Cerebellar nuclear complex (tissue), 1 donor: ENCODE results near the gene IFITM10.
"Not testable (repeated sequence)": the region's sequence is repeated elsewhere in the genome, so short reads cannot be mapped to it uniquely, and the experiment has no call there.

ENCODE experiments used
- DNase-seq, 2 experiments: peaks; one replicate each; lab custom pipeline; 2025; lab: John Stamatoyannopoulos, UW

Gene IFITM10

DNA sequence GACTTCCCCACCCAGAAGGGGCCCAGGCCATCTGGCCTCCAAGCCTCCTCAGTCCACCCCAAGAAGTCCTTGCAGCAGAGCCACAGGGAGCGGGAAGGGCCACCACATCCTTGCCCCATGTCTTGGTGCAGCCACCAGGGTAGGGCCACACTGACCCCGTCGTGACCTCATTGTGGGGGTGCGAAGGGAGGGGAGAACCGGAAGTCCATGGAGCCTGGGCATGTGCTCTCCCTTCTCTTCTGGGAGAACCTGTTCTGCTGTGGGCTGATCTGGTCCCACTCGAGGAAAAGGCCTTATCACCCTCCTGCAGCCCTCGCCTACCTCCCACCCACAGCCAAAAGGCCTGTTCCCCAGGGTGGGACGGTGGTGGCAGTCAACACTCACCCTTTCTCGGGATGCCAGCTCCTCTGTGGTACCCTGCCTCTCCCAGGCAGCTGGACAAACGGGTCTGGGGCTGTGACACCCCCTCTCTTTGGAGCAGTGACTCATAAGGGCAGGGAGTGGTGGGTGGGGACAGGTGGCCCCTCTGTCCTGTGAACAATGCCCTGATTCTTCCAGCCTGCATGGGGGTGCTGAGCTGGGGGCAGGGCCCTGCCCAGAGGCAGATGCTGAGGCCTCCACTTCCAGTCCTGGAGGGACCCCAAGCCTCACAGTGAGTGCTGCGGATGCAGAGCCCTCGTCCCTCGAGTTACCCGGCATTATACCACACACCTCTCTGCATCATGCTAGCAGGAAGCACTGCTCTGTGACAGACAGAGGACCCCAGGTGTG, 27.9 kb upstream of the IFITM10 start:
- DNase-seq = no peak

DNA sequence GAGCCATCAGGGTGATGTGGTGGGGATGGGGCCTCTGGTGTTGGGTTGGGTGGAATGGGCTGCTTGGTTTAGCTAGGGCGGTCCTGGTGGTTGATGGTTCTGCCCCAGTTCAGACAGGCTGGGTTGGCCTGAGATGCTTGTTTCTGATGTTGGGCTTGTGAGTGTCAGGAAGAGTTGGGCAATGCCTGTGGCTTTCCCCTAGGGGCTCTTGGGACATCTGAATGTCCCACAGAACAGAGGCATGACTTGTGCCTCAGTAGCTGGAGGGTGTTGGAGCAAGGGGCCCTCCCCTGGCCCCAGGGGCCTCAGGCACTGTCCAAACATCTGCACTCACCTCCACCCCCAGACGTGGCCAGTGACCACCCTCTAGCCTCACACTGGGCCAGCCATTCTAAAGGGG, 27.3 kb upstream of the IFITM10 start:
- no peak for DNase-seq

DNA sequence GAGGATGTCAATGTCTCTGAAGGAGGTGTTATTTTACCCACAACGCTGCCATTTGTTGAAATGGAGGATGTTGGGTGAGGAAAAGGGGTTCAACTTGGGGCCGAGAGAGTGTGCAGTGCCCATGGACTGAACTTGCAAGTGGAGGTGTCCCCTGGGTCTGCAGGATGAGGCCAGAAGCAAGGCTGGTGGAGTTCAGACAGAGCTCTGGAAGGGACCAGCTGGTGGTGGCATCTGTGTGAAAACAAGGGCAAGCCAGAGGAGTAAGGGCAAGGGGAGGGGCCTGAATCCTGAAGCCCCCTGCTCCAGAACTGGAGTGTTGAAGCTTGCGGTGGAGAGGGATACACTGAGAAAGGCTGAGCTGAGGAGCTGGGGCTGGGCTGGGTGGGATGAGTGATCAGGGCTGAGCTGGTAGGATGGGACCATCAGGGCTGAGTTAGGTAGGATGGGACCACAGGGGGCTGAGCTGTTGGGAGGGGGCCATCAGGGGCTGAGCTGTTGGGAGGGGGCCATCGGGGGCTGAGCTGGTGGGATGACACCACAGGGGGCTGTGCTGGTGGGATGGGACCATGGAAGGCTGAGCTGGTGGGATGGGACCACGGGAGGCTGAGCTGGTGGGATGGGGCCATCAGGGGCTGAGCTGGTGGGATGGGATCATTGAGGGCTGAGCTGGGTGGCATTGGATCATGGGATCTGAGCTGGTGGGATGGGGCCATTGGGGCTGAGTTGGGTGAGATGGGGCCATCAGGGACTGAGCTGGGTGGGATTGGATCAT, 26.7 kb upstream of the IFITM10 start:
- no peak for DNase-seq

DNA sequence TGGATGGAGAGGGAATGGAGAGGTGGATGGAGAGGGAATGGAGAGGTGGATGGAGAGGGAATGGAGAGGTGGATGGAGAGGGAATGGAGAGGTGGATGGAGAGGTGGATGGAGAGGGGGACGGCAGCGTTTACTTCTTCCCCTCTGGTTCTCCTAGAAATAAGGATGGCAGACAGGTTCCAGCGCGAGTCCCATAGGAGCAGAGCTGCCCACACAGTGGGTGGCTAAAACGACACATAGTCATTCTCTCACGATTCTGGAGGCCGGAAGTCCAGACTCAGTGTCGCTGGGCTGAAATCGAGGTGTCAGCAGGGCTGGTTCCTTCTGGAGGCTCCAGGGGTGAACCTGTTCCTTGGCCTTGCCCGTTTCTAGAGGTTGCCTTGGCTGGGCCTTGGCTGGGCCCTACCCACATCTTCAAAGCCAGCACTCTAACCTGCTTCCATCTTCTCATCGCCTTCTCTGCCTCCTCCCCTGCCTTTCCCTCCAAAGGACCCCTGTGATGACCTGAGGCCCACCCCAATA, 26.0 kb upstream of the IFITM10 start:
- no peak for DNase-seq

DNA sequence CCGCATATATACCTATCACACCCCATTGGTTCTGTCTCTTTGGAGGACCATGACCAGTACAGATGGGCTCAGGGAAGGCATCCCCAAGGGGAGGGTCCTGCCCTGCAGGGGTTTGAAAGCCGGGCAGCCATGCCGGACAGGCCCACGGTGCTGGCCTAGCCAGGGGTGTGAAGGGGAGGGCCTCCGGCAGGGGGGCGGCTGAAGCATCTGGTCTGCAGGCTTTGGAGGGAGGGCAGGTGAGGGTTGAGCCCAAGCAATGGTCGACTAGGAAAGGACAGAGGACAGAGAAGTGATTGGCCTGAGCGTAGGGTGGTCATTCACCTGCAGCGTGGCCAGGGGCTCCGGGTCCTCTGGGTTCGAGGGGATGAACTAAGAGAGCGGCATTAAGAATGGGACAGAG, 24.5 kb upstream of the IFITM10 start:
- DNase-seq = no peak

DNA sequence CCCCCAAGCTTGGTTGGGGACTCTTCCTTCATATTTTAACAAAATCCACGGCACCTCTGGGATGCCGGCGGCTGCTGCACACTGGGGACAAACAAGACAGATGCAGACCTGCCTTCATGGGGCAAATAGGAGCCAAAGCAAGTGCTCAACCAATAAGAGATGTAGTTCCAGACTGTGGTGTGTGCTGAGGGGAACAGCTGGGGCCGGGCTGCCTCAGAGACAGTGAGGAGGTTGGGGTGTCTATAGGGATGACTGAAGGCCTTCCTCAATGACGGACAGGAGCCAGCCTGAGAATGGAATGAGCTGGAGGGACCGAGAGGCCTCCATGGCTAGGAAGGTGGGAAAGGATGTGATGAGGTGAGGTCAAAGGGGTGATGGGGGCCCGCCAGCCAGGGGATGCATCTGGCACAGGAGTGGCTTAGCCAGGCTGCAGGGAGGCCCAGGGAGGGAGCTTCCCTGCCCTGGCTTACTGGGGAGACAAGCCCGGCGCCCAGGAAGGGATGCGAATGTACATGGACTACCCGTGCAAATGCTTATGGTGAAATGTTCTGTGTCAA, 23.7 kb upstream of the IFITM10 start:
- DNase-seq = no peak

DNA sequence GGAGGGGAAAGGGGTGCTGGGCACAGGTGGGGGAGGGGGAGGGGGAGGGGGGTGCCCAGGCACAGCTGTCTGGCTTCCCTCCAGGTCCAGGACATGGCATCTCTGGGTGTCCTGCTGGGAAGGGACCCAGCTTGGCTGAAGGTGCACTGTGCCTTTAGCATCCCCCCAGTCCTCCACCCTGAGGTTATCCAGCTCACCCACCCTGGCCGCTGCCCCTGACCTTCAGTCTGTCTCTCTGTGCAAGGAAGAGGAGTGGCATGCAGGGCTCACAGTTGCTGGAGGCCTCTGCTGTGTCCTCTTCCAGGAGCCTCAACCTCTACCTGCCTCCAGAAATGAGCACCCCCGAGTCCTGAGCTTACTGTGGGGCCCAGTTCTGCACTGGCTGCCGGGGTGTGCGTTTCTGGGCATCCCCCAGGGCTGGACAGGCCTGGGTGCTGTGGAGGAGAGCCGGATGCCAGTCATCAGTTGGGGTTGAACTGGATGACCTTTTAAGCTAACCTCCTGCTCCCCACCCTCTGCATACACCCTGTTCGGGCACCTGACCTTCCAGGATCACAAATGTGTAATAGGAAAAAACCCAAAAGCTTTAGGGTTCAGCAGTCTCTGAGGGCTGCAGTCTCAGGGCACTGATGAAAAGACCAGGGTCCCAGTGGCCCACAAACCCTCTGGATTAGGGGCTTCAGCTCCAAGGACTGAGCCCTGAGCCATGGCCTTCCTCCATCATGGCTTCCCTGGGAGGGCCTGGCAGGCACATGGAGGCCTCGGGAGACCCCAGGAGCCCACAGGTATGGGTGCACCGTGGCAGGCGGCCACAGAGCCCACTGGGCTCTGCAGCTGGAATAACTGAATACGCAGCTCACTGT, 23.0 kb upstream of the IFITM10 start:
- DNase-seq = no peak

DNA sequence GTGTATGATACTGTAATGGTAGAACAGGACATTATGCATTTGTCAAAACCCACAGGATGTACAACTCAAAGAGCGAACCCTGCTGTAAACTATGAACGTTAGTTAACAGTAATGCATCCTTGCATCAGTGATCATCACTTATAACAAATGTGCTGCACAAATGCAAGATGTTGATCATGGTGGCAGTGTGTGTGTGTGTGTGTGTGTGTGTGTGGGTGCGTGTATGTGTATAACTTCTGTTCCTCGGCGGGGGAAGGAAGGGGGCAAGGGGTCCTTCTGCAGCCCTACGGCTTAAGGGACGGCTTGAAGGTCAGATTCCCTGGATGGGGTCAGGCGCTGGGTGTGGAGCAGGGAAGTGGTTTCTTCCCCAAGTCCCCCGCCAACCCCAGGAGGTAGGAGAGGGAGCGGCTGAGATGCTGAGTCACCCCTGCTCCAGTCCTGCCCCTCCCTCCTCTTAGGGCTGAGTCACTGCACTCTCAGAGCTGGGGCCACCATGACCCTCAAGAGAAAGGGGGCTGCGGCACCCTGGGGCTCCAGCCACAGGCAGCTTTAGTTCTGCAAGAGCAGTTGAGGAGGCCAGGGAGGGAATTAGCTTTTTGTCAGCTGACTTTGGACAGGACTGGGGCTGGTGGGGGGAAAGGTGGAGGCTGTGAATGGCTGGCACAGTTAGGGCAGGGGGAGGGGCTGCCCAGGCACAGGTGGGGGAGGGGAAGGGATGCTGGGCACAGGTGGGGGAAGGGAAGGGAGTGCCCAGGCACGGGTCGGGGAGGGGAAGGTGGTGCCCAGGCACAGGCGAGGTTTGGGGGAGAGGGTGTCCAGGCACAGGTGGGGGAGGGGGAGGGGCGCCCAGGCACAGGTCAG, 22.1 kb upstream of the IFITM10 start:
- no peak for DNase-seq

DNA sequence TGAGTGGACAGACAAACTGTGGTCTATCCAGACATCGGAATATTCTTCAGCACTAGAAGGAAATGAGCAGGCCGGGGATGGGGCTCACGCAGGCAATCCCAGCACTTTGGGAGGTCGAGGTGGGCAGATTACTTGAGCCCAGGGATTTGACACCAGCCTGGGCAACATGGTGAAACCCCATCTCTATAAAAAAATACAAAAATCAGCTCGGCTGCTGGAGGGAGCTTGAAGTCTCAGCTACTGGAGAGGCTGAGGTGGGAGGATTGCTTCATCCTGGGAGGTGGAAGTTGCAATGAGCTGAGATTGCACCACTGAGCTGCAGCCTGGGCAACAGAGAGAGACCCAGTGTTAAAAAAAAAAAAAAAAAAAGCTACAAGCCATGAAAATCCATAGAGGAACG, 21.3 kb upstream of the IFITM10 start:
- DNase-seq = no peak

DNA sequence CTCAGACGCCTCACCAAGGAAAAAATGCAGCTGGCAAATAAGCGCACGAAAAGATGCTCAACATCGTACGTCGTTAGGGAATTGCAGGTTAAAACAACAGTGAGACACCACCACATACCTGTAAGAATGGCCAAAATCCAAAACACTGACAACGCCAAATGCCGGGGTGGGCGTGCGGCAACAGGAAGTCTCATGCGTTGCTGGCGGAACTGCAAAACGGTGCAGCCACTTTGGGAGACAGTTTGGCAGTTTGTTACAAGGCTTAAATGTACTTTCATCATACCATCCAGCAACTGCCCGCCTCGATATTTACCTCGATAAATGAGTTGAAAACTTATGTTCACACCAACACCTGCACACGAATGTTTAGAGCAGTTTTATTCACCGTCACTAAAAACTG, 20.9 kb upstream of the IFITM10 start:
- DNase-seq = no peak

DNA sequence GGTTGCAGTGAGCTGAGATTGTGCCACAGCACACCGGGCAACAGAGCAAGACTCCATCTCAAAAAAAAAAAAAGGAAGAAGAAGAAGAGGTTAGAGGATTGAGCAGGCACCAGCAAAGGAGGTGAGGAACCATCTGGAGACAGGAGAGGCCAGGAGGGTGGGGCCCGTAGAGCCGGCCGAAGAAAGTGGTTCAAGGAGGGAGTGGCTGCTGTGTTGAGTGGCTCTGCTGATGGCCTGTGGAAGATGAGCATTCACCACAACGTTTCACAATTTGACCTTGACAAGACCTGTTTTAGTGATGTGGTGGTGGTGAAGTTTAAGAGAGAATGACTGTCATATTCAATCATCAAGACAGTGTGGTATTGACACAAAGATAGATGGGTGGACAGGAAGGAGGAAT, 20.1 kb upstream of the IFITM10 start:
- DNase-seq = no peak

DNA sequence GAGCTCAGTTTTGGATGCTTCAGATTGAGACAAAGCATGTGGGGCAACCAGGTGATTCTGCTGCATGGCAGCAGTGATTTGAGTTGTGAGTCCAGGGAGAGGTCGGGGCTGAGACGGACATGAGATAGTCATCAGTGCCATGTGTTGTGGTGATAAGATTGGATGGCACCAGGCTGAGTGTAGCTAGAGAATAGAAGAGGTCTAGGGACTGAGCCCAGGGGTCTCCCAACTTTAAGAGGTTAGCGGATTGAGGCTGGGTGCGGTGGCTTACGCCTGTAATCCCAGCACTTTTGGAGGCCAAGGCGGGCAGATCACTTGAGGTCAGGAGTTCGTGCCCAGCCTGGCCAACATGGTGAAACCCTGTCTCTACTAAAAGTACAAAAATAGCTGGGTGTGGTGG, 19.7 kb upstream of the IFITM10 start:
- DNase-seq = no peak

DNA sequence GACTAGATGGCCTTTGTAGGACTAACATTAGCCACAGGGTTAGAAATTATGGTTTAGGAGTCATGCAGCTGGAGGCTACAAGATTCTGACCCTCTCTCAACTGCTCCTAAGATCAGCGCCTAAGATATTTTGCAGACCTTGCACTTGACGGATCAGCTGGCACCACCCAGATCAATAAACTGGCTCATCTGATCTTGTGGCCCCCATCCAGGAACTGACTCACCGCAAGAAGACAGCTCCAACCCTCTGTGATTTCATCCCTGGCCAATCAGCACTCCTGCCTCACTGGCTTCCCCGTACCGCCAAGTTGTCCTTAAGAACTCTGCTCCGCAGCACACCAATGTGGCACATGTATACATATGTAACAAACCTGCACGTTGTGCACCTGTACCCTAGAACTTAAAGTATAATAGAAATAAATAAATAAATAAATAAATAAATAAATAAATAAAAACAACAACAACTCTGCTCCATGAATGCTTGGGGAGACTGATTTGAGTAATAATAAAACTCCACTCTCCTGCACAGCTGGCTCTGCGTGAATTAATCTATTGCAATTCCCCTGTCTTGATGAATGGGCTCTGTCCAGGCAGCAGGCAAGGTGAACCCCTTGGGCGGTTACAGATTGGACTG, 19.0 kb upstream of the IFITM10 start:
- DNase-seq = not testable (repeated sequence)

DNA sequence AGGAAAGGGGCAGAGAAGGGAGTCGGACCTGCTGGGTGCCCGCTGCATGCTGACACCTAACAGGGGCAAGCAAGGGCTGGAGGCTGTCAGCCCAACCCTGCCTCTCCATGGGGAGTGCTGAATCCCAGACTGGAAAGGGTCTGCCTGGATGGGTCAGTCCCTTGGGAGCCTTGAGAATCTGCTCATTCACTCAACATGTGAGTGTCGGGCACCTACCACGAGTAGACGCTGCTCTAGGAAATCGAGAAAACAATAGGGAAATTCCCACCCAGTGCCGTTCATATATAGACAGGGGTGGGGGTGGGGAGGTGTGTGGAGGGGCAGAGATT, 17.7 kb upstream of the IFITM10 start:
- no peak for DNase-seq

DNA sequence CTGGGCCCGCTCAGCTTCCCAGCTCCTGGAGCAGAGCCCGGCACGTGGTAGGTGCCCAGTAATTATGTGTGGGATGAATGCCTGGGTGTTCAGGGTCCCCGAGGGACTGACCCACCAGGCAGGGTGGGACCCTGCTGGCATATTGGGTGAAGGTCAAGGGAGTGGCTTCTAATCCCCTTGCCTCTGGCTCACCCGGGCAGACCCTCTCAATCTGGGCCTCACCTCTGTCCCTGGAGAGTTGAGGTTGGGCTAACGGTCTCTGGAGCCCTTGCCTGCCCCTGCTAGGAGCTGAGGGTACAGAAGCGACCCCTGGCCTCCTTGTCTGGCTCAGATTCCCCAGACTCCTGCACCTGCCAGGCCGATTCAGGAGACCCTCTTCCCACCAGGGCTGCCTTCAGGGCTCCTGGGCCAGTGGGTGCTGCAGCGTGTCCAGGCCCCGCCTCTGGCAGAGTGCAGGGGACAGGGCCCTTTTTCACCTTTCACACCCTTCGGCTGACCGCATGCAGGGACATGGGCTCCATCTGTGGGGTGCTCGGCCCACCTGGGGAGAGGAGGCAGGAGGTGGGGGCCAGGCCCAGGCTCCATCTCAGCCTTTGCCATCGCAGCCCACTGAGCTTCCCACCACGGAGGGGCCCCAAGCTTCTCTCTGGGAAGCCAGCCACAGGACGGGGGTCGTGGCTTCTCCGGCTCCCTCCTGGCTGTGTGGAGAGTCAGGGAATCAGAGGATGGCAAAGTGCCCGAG, 17.2 kb upstream of the IFITM10 start:
- no peak for DNase-seq

DNA sequence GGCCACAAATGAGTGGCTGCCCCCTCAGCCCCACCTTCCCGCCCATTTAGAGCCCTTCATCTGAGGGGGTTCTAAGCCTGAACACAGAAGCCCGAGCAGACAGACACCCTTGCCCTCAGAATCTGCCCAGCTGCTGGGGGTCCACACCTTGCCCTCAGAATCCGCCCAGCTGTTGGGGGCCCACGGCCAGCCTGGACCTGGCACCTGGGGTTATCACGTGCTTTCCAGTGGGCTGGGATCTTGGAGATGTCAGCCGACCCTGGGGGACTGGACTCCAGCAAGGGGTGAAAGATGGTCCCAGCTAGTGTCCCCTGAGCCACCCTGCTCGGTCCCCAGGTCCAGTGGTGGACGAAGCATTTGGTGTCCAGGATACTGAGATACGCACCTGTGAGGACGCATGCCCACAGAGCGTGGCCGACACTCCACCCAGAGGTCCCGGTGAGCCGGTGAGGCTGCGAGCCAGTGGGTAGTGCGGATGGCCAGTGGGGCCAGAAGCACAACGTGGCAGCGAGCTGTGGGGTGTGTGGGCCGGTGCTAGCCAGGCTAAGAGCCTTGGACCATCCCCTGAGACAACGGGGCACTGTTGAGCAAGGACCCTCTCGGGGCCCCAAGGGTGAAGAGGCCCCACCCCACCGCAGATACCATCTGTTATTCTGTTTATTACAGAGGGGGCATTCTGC, 16.5 kb upstream of the IFITM10 start:
- no peak for DNase-seq

DNA sequence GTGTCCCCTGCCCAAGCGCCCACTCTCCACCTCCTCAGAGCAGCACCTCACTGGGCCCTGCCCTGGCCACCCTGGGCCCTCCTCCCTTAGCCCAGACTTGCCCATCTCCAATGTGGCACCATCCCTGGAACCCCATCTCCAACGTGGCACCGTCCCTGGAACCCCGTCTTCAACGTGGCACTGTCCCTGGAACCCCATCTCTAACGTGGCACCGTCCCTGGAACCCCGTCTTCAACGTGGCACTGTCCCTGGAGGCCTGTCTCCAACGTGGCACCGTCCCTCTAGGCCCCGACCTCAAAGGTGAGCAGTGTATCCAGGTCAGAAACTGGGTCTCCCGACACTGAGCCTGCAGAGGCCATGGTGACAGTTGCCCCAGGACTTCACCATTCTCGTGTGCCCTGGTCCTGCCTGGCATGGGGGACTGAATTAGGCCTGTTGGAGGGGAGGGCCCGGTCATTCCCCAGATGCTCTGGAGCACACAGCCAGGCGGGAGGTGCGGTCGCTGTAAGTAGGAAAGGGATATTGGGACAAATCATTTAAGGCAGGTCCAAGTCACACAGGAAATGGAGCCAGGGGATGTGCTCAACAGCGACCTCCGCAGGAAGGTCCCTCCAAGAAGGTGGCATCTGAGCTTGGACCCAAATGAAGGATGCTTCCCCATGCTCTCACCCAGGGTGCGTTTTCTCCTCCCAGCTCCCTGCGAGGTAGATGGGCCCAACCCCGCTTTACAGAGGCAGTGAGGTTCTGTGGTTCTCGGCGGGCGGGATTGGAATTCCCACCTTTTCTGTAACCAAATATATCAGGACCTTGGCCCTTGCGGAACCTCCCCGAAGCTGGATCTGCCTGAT, 15.7 kb upstream of the IFITM10 start:
- DNase-seq = no peak
